Measurements from ENCODE around the gene TPST2. TPM values are rescaled to one million over a fixed set of nuclear protein-coding genes. Genes with fewer than 3 reads are reported as not detected.

Gene TPST2
- total and polyA plus RNA-seq, 9 of the 15 experiments (the other 6 are each of a cell fraction or from before 2014, with no cell fraction given): 14.2 to 123 (median 60.1) TPM

- TF ChIP-seq ZNF609 (CRISPR knock-in tag; IDR thresholded peaks at IDR 0.05; ENCODE audit: borderline replicate concordance) (no peak), SRSF7 (optimal IDR thresholded peaks at IDR 0.05; ENCODE audit: low read depth, low read length) (no peak), THAP7 (CRISPR knock-in tag; IDR thresholded peaks at IDR 0.05) (no peak), TGIF2 (CRISPR knock-in tag; IDR thresholded peaks at IDR 0.05) (no peak), PHF21A (IDR thresholded peaks at IDR 0.05; ENCODE audit: borderline replicate concordance, low read depth) (no peak), ARHGAP35 (IDR thresholded peaks at IDR 0.05; ENCODE audit: partially characterized antibody) (no peak), FOXA3 (CRISPR knock-in tag; conservative IDR thresholded peaks at IDR 0.05 in 1 of 2, IDR thresholded peaks at IDR 0.05 in 1 of 2) (peak in 1 of 2 experiments; percentile 13; a peak in 1 of 4 replicates), CXXC5 (CRISPR knock-in tag; IDR thresholded peaks at IDR 0.05) (peak; percentile 86), SRSF1 (IDR thresholded peaks at IDR 0.05; ENCODE audit: low read depth, low read length) (no peak), EHMT2 (IDR thresholded peaks at IDR 0.05) (no peak), ELF2 (CRISPR knock-in tag; IDR thresholded peaks at IDR 0.05) (no peak), ETV1 (tag; conservative IDR thresholded peaks at IDR 0.05; ENCODE audit: low read depth) (no peak), ZNF274 (IDR thresholded peaks at IDR 0.05; ENCODE audit: borderline replicate concordance, low read depth, low read length) (no peak), SFPQ (IDR thresholded peaks at IDR 0.05; ENCODE audit: low read depth, low read length) (no peak), ZNF354B (CRISPR knock-in tag; IDR thresholded peaks at IDR 0.05) (no peak), CEBPG (CRISPR knock-in tag; IDR thresholded peaks at IDR 0.05) (no peak), CEBPG (tag; conservative IDR thresholded peaks at IDR 0.05 in 1 of 2, IDR thresholded peaks at IDR 0.05 in 1 of 2) (no peak), CREB3L1 (IDR thresholded peaks at IDR 0.05; ENCODE audit: borderline replicate concordance, low read depth) (no peak; the same call in 1 of the 2 replicates)
These were observed 106.2 kb downstream of the TPST2 start, which contains the start of the genes HPS4 and SRRD (continued) for GRCh38 chr22:26483439-26484359.
